C4-2B (cell line): ENCODE results near the gene PCMTD2.
A peak's percentile ranks its signal among the peaks of the same experiment; 100 is the strongest.
"Not testable (repeated sequence)": the region's sequence is repeated elsewhere in the genome, so short reads cannot be mapped to it uniquely, and the experiment has no call there.

Experiments used
- H3K27ac ChIP-seq: fragments of 450-650 bp; 2 replicates; pipeline ENCODE4 v1.5.1; 2017
- ZFX ChIP-seq: fragments of 450-650 bp; IDR thresholded peaks from 2 replicates; pipeline ENCODE4 v1.6.1; 2017
- TF ChIP-seq, protein P1 (sequence below): fragments of 450-650 bp; conservative IDR thresholded peaks from 2 replicates; pipeline ENCODE4 v1.5.1; 2017; ENCODE audit warnings: mild to moderate bottlenecking

The PCMTD2 gene

DNA sequence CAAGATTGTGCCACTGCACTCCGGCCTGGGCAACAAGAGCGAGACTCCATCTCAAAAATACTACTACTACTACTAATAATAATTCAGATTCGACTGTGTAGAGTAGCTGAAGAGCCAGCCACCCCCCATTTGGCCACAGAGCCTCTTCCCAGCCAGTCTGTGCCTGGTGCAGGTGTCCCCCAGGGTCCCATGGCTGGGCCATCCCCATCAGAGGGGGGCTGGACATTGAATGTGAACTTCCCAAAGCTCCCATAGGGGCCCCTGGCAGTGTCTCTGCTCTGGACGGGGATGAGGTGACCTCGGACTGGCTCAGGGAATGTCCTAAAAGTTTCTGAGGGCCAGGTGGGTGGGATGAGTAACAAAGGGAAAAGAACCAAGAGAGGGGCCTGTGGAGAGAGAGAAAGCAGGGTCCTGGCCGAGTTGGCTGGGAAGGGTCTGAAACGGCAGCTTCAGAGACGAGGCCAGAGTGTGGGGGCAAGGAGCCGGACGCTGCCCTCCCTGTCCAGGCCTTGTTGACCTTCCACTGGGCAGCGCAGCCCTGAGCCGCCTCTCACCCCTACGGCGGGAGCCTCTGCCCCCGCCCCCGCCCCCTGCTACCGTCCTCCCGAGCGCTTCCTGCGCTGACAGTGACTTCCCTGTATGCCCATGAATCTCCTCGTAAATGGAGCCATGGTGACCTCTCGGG is 24.9 kb upstream of the PCMTD2 start:
- TF ChIP-seq ZFX, result no peak
- no peak overlapping the region for H3K27ac ChIP-seq

DNA sequence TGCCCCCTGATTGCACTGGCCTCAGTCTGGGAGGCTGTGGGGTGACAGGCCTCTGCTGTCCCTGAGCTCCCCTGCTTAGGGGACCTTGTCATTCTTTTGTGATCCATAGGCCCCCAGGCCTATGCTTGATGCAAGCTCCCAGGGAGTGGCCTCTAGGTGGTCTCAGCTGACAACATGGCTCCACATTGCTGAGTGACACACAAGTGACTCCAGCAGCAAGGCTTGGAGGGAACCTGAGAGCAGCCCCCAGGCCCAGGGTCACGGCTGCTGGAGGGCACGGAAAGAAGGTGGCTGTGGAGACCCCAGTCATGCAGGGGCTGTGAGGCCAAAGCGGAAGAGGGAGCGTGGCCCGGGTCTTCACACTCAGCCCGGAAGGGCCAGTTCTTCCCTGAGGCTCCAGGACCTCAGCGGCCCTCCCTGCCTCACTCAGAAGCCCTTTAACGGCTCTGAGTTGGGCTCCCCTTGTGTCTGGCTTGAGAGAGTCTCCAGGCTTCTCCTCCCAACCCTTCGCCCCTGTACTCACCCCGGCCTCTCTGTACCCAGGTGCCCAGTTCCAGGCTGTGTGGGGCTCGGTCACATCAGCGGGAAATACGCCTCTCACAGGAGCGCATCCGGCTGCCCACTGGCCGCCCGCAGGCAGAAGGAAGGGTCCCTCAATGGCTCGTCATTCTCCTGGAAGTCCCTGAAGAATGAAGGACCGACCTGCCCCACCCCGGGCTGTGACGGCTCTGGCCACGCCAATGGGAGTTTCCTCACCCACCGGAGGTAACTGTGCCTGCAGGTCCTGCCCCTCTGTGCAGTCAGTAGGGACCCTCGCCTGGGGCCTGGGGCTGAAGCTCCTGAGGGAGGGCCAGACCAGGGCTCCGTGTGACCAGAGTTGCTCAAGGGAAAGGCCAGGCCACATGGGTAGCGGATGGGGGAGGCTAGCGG is 23.7 kb upstream of the PCMTD2 start:
- no peak overlapping the region for H3K27ac ChIP-seq
- TF ChIP-seq, protein P1, sequence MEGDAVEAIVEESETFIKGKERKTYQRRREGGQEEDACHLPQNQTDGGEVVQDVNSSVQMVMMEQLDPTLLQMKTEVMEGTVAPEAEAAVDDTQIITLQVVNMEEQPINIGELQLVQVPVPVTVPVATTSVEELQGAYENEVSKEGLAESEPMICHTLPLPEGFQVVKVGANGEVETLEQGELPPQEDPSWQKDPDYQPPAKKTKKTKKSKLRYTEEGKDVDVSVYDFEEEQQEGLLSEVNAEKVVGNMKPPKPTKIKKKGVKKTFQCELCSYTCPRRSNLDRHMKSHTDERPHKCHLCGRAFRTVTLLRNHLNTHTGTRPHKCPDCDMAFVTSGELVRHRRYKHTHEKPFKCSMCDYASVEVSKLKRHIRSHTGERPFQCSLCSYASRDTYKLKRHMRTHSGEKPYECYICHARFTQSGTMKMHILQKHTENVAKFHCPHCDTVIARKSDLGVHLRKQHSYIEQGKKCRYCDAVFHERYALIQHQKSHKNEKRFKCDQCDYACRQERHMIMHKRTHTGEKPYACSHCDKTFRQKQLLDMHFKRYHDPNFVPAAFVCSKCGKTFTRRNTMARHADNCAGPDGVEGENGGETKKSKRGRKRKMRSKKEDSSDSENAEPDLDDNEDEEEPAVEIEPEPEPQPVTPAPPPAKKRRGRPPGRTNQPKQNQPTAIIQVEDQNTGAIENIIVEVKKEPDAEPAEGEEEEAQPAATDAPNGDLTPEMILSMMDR, result no peak
- TF ChIP-seq ZFX, result no peak

DNA sequence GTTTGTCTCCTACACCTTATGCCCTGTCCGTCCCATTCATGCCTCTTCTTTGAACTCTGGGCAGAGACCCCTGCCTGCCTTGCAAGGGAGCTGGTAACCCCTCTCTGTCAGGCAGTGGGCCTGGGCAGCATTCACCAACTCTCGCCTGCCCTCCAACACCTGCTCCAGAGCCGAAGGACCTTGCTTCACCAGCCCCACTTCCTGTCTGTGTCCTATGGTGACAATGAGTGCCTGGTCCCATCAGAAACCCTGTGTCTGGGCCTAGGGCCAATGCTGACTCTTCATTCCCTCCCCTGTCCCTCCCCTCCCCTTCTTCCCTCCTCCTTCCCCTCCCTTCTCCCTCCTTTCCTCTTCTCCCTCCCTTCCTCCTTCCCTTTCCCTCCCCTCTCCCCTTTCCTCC is 22.8 kb upstream of the PCMTD2 start:
- no peak overlapping the region for H3K27ac ChIP-seq
- TF ChIP-seq, protein P1, result no peak

DNA sequence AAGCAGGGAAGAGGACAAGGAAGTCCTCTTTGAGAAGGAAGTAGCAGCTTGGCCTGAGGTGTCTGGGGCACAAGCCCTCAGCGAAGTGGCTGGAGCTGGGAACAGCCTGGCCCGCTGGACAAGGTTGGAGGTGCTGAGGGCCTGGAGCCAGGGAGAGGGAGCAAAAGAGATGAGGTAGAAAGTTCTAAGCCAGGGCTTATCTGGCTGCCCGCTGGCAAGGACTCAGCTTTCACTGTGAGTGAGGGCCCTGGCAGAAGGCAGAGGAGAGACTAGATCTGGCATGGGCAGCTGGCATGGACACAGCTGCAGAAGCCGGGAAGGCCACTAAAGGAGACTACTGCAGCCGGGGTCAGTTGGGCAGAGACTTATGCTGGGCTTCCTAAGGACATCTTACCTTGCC is 21.8 kb upstream of the PCMTD2 start:
- peak overlapping the region; percentile 44 for H3K27ac ChIP-seq
- no peak for TF ChIP-seq ZFX
- TF ChIP-seq, protein P1, result no peak

DNA sequence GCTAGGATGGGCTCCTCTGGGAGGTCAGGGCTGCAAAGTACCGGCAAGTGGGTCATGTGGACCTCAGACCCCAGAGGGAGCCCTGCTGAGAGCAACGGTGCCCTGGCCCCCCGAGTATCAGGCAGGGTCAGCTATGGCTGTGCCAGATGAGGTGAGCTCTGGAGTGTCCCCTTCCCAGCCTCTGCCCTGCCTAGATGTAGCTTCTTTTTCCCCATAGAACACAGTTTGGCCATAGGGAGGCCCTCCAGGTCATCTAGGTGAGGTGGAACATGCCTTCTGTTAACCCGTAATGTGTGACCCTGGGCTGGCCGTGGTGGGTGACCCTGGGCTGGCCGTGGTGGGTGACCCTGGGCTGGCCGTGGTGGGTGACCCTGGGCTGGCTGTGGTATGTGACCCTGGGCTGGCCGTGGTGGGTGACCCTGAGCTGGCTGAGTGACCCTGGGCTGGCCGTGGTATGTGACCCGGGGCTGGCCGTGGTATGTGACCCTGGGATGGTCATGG is 21.2 kb upstream of the PCMTD2 start:
- TF ChIP-seq, protein P1, result no peak
- TF ChIP-seq ZFX, result no peak
- peak overlapping the region; percentile 44 for H3K27ac ChIP-seq

DNA sequence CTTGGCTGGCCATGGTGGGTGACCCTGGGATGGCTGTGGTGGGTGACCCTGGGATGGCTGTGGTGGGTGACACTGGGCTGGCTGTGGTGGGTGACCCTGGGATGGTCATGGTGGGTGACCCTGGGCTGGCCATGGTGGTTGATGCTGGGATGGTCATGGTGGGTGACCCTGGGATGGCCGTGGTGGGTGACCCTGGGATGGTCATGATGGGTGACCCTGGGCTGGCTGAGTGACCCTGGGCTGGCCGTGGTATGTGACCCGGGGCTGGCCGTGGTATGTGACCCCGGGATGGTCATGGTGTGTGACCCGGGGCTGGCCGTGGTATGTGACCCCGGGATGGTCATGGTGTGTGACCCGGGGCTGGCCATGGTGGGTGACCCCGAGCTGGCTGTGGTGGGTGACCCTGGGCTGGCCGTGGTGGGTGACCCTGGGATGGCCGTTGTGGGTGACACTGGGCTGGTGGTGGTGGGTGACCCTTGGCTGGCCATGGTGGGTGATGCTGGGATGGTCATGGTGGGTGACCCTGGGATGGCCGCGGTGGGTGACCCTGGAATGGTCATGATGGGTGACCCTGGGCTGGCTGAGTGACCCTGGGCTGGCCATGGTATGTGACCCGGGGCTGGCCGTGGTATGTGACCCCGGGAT is 20.5 kb upstream of the PCMTD2 start:
- not testable (repeated sequence) for H3K27ac ChIP-seq

DNA sequence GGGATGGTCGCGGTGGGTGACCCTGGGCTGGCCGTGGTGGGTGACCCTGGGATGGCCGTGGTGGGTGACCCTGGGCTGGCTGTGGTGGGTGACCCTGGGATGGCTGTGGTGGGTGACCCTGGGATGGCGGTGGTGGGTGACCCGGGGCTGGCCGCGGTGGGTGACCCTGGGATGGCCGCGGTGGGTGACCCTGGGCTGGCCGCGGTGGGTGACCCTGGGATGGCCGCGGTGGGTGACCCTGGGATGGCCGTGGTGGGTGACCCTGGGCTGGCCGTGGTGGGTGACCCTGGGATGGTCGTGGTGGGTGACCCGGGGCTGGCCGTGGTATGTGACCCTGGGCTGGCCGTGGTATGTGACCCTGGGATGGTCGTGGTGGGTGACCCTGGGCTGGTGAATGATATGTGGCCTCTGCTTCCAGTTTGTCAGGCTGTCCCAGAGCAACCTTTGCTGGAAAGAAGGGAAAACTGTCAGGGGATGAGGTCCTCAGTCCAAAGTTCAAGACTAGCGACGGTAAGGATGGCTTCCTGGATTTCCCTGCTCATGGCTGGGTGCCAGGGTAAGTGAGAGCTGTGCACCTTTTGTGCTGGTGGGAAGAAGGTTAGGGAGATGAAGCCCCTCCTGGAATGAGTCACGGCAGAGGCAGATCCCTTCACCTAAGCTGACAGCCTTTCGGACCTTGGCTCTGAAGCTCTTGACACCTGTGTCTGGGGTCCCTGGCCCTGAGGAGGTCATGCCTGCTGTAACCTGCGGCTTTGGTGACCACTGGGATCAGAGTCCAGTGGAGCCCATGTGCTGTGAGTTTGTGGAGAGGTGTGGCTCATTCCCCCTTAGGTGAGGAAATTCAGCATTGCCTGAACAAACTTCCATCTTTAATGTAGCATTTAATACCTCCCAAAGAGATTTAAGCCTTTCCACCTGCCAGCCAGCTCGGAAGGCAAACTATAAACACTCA is 19.1 kb upstream of the PCMTD2 start:
- H3K27ac ChIP-seq, result no peak overlapping the region
- TF ChIP-seq, protein P1, result no peak
- no peak for TF ChIP-seq ZFX
